NCI-H1694 treated with DMSO at 0.1 percent for 48 hours (cell line): Measurements from ENCODE around the gene MBP.

Experiments
- DNase-seq: peaks from one replicate; lab custom pipeline; 2025; lab: John Stamatoyannopoulos, UW

Gene MBP

GRCh38 chr18:77100751-77101355 is 31.7 kb downstream of the MBP start:
- DNase-seq = no peak

- no peak for DNase-seq
Observed at GRCh38 chr18:77099485-77100370, 32.9 kb downstream of the MBP start.

- DNase-seq = no peak
Observed at GRCh38 chr18:77098538-77099174, 33.9 kb downstream of the MBP start.

GRCh38 chr18:77098029-77098428 is 34.6 kb downstream of the MBP start:
- no peak for DNase-seq

- no peak for DNase-seq
Observed at GRCh38 chr18:77096936-77097886, 35.4 kb downstream of the MBP start.

- no peak for DNase-seq
Observed at GRCh38 chr18:77095391-77096371, 36.9 kb downstream of the MBP start.

GRCh38 chr18:77093586-77093985 is 39.0 kb downstream of the MBP start:
- DNase-seq = no peak

GRCh38 chr18:77093067-77093430 is 39.5 kb downstream of the MBP start:
- DNase-seq = no peak

- DNase-seq = no peak
Observed at GRCh38 chr18:77092104-77093066, 40.2 kb downstream of the MBP start.

- no peak for DNase-seq
Observed at GRCh38 chr18:77091366-77091765, 41.2 kb downstream of the MBP start.

GRCh38 chr18:77090546-77091174 is 41.9 kb downstream of the MBP start:
- no peak for DNase-seq

- no peak for DNase-seq
Observed at GRCh38 chr18:77089723-77090285, 42.8 kb downstream of the MBP start.

GRCh38 chr18:77088963-77089722 is 43.4 kb downstream of the MBP start:
- DNase-seq = no peak

- DNase-seq = no peak
Observed at GRCh38 chr18:77087393-77088141, 45.0 kb downstream of the MBP start.

GRCh38 chr18:77086656-77087392 is 45.8 kb downstream of the MBP start:
- no peak for DNase-seq

GRCh38 chr18:77086034-77086433 is 46.5 kb downstream of the MBP start:
- DNase-seq = no peak

- no peak for DNase-seq
Observed at GRCh38 chr18:77084688-77085035, 47.9 kb downstream of the MBP start.
